HG02610 (cell line): ENCODE results near the gene ABR.

Experiments
- ATAC-seq: cut with Tn5 transposase; IDR thresholded peaks from one replicate; pipeline ENCODE4 v1.9.1; 2021; ENCODE audit warnings: mild to moderate bottlenecking, moderate library complexity; ENCODE audit not compliant: unreplicated experiment

ABR gene

GRCh38 chr17:969811-970355 is 209.9 kb downstream of the ABR start:
- ATAC-seq, result no peak

GRCh38 chr17:968812-969730 is 210.7 kb downstream of the ABR start:
- ATAC-seq, result no peak

- no peak for ATAC-seq
Observed at GRCh38 chr17:967122-967521, 212.7 kb downstream of the ABR start.

DNA sequence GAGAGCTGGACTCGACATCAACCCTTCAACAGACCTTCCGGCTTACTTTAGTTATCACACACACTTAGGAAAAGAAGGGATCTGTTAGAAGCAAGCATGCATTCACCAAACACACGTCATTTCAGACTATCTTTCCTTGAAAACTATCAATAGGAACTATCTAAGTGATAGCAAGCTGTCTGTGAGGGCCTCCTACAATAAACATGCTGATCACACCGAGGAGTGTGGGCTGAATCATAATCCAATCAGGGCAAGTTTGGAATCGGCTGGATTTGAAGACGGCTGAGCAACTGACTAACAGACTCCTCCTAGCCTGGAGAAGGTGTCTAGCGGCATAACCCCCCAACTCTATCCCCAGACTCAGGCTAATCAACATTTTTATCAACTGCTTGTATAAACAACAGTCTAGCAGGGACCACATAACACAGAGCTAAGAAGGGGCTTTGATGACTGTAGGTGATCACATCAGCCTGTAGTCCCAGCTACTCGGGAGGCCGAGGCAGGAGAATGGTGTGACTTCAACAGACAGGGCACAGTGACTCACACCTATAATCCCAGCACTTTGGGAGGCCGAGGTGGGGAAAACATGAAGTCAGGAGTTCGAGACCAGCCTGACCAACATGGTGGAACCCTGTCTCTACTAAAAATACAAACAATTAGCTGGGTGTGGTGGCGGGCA is 214.3 kb downstream of the ABR start:
- ATAC-seq, result no peak

DNA sequence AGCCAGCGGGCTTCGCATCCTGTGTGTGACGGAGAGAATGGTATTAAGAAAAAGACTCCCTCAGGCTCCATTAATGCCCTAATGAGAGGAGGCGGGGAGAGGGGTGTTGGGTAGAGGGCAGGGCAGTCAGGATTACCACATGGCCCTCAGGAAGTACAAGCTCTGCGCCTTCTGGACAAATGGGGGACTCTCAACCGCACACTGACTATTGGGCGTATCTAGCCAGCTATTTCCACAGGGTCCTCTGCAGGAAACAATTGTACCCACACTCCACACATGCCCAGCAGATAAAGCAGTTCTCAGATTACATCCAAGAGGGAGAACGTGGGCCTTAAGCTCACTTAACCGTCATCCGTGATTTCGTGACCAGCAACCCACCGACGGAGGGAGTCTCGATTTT is 214.9 kb downstream of the ABR start:
- no peak for ATAC-seq

- no peak for ATAC-seq
Observed at GRCh38 chr17:962670-963069, 217.1 kb downstream of the ABR start.

DNA sequence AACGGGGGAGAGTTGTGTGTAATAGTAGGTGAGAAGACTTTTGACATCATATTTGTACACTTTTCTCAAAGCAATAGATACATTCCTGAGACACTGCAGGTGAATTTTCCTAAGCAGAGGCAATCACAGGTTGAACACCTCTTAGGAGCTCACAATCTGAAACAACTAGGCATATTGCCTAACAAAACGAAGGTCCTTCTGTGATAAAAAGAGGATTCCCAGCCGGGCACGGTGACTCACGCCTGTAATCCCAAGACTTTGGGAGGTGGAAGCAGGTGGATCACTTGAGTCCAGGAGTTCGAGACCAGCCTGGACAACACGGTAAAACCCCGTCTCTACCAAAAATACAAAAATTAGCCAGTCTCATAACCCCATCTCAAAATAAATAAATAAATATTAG is 217.6 kb downstream of the ABR start:
- no peak for ATAC-seq

DNA sequence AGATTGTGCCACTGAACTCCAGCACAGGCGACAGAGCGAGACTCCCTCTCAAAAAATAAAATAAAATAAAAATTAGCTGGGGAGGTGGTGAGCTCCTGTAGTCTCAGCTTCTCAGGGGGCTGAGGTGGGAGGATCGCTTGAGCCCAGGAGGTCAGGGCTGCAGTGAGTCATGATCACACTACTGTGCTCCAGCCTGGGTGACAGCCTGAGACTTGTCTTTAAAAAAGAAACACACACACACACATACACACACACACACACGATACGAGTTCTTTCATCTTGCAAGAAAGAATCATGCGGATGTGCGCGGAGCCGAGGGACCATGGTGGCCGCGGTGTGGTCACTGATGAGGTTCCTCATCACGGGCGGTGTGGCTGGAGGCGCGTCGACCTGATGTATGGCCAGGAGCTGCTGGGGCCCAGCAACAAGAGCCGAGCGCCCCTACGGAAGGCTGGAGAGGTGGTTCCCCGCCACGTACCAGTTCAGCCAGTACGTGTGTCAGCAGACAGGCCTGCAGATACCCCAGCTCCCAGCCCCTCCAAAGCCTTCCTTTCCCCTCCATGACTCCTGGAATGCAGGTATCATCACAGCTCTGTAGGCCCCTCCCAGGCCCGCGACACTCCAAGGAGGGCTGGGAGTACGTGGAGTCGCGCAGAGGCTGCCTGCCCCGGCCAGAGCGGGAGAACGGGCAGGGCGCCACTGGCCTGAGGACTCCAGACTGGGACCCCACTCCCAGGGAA is 220.9 kb downstream of the ABR start:
- no peak for ATAC-seq

DNA sequence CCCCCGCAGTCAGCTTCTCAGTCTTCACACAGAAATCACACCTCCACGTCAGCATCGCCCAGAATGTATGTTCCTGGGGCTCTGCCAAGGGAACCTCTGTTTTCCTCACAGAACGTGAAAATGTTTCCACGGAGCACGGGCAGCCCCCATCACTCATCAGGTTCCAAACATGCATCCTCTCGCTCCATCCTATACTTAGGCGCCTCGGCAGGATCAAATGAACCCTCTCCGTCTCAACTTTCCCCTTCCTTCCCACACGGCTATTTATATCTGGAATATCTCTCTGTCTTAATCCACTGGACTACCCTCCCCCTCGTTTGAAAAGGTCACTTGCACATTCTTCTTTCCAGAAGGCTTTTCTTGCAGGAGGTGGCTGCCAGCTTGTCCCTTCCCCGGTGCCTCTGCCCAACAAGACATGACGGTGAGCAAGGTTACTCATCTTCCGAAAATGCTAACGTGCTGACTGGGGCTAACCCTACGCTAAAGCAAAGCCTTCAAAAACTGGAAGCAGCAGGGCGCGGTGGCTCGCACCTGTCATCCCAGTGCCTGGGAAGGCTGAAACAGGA is 221.8 kb downstream of the ABR start:
- ATAC-seq, result no peak

DNA sequence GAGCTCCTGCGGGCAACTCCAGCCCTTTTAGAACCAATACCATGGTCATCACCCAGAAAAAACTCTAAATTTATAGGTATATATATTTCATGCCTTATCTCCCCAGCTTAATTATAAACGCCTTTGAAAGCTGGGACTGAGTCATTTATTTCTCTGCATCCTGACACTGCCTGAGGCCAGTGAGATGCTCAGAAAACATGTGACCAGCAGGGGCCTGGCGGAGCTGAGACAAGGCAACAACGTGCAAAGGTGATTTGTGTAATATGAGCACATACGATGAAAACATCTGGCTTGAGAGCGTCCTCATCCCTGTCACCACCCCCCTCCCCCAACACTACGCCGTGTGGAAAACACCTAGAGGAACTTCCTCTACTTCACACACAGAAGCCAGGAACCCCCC is 222.9 kb downstream of the ABR start:
- no peak for ATAC-seq

- ATAC-seq, result no peak
Observed at GRCh38 chr17:954431-955164, 225.2 kb downstream of the ABR start.

DNA sequence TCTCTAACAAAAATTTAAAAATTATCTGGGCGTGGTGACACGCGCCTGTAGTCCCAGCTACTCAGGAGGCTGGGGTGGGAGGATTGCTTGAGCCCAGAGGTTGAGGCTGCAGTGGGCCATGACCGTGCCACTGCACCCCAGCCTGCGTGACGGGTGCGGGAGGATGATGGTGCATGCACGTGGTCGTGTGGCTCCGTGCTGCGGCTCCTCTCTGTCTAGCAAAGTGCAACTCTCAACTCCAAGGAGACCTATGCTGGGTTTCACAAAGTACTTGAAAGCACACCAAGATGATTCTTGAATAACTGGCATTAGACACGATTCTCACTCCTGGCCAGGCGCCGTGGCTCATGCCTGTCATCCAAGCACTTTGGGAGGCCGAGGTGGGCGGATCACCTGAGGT is 226.0 kb downstream of the ABR start:
- no peak for ATAC-seq
